Fibroblast of upper back skin (primary cell): ENCODE results near the gene PCNX2.
"Not testable (repeated sequence)": the region's sequence is repeated elsewhere in the genome, so short reads cannot be mapped to it uniquely, and the experiment has no call there.

Experiments
- DNase-seq: peaks from one replicate; pipeline ENCODE4 v3.0.0-alpha.2; 2013

Gene PCNX2

GRCh38 chr1:233005156-233005555, 290.4 kb downstream of the PCNX2 start:
- no peak for DNase-seq

GRCh38 chr1:233004451-233004850, 291.1 kb downstream of the PCNX2 start:
- DNase-seq = no peak

DNA sequence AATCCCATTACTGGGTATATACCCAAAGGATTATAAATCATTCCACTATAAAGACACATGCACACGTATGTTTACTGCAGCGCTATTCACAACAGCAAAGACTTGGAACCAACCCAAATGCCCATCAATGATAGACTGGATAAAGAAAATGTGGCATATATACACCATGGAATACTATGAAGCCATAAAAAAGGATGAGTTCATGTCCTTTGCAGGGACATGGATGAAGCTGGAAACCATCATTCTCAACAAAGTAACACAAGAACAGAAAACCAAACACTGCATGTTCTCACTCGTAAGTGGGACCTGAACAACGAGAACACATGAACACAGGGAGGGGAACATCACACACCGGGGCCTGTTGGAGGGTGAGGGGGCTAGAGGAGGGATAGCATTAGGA, 291.9 kb downstream of the PCNX2 start:
- not testable (repeated sequence) for DNase-seq

- no peak for DNase-seq
Measured at GRCh38 chr1:232999956-233000625, 295.4 kb downstream of the PCNX2 start.

DNA sequence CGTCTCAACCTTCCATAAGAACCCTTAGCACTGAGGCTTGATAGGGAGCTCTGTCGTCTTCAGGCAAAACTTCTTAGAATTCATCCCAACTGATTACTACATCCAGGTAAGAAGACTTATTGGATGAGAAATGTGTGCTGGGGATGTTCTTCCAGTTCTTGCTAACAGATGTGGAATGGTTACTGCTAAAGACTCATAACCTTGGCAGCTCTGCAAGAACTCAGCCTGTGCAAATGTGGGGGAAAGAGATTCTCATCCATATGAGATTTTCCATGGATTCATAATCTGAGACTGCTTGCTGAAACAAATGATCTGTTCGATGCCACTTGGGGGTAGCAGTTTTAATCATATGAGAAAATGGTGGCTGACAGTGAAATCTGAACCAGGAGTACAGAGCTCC, 296.9 kb downstream of the PCNX2 start:
- no peak for DNase-seq

DNA sequence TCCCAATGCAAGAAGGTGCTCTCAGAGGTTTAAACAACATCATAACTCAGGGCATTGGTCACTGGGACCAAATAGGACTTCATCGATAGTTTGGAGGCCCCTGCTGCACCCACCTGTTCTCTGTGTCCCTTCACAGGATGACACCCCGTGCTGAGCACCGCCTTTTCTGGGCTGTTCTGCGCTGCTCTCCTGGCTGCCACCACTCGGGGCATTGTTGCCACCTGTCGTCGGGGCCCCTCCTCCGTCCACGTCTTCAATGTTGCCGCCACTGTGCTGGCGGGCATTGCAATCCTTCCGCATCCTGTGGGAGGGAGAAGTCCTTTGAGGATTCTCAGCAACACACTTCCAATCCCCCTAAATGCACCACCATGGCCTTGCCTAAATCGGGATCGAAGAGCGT, 297.4 kb downstream of the PCNX2 start:
- no peak for DNase-seq

DNA sequence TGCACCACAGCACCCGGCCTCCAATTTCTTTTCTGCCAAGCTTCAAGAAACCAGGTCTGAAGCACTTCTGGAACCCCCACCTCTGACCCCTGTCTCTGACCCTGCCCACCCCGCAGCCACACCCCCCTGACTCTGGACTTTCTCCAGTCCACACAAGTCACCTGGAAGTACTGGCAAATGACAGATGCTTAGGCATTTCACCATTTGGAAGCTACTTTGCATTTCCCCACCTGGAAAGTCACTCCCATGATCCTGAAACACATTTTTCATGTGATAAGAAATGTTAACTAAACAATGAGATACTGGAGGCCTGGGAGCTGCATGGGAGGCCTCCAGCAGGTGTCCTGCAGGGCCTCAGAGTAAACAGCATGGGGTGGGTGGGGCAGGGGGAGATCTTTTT, 299.4 kb downstream of the PCNX2 start:
- DNase-seq = no peak

DNA sequence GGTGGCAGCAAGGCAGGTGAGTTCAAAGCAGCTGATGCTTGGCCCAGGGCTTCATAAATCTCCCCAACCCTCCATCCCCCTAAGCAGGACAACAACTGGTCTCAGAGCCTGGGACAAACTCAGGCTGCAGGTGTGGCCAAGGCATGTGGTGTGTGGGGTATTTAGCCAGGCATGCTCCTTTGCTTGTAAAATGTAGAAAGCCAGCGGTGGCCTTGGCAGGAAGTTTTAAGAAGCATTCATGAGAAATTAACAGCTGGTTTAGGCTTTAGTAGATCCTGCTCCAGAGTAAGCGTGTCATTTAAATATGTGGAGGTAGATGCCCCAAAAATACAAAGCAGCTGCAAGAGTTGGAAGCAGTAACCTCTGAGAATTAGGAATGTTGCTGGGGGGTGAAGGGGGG, 300.3 kb downstream of the PCNX2 start:
- no peak for DNase-seq

DNA sequence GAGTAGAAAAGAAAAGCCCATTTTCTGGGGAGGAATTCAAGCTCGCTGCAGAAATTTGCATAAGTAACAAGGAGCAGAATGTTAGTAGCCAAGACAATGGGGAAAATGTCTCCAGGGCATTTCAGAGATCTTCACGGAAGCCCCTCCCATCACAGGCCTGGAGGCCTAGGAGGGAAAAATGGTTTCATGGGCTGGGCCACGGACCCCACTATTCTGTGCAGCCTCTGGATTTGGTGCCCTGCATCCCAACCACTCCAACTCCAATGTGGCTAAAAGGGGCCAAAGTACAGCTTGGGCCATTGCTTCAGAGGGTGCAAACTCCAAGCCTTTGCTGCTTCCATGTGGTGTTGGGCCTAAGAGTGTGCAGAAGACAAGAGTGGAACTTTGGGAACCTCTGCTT, 302.0 kb downstream of the PCNX2 start:
- DNase-seq = no peak

DNA sequence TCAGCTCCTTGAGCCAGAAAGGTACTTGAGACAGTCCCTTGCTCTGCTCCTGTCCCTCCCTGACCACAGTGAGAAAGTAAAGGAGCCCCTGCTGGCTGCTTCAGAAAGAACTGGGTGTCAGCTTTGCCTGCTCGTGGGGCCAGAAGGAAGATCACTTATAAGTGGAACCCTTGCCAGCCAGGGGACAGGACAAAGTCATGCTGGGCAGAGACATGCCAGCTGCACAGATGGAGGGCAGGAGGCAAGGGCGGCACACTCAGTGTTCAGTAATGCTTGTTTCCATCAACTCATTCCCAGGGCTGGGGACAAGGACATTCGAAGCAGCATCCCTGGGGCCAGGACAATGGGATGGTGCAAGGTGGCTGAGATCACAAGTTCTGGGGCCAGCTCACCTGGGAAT, 303.3 kb downstream of the PCNX2 start:
- DNase-seq = no peak

GRCh38 chr1:232991238-232991637, 304.3 kb downstream of the PCNX2 start:
- no peak for DNase-seq

GRCh38 chr1:232990176-232991128, 305.1 kb downstream of the PCNX2 start:
- DNase-seq = no peak

DNA sequence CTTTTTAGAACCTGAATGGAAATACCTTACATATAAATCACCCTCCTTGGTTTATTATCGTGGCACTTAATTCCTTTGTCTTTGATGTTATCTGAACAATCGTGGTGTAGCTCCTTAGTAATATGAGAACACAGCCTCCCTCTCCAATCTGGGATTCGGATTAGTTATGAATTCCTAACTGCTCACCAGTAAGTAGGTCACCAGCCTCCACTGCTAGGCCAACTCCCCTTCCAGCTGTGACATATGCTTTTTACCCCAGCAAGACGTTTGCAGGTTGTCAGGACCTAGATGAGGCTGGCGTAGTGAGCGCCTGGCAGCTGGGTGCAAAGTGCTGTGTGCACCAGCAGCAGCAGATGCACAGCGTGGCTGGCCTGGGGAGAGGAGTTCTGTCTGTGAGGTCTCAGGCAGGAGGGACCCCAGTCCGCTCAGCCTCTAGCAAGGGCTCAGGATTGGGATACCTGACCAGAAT, 306.9 kb downstream of the PCNX2 start:
- peak; percentile 55 for DNase-seq

GRCh38 chr1:232987774-232988140, 307.8 kb downstream of the PCNX2 start:
- DNase-seq = no peak

GRCh38 chr1:232987046-232987773, 308.3 kb downstream of the PCNX2 start:
- no peak for DNase-seq

DNA sequence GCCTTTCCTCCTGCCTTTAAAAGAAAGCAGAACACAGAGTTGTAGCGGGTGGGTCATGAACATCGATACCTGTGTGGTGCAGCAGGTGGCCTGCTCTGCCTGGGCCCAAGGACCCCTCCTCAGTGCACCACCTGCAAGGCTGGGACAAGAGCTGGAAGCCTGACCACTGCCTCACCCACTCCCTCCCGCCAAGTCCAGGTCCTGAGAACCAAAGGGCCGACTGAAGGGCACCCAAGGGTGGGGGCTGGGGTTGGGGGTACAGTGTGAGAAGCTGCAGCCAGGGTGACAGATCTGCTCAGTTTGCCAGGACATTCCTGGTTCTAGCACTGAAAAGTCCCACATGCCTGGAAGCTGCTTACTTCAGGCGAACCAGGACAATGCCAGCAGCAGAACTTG, 309.0 kb downstream of the PCNX2 start:
- no peak for DNase-seq

GRCh38 chr1:232985882-232986526, 309.5 kb downstream of the PCNX2 start:
- no peak for DNase-seq

GRCh38 chr1:232984577-232985425, 310.7 kb downstream of the PCNX2 start:
- no peak for DNase-seq

DNA sequence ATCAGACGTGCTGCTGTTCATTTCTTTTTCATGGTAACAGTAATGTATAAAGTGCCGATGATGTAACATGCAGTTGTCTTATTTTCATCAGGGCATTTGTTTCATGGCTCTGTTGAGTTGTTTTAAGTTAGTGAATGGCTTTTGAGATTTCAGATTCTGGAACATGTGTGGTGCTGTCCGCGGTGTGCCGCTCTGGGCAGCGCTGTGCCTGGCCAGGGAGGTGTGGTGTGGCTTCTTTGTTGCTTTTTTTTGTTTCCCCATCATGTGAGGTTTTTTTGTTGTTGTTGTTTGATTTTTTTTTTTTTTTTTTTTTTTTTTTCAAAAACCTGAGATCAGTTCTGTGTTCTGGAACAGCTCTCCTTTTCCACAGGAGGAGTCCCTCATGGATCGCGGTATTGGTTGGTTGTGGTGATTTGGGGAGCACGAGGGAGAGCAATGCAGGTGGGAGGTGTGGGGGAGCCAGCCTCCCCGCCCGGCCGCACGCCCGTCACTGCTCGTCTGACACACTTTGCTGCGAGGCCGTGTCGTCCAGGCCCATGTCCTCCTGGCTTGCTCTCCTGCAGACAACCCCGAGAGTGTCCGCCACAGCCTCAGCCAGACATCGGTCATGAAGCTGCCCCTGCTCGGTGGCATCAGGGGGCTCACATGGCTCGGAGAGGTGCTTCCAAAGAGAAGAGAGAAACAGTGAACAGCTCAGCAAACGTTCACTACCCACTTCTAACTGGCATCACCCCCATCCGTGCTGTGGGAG, 311.5 kb downstream of the PCNX2 start:
- DNase-seq = no peak

GRCh38 chr1:232983375-232983774, 312.1 kb downstream of the PCNX2 start:
- DNase-seq = no peak

DNA sequence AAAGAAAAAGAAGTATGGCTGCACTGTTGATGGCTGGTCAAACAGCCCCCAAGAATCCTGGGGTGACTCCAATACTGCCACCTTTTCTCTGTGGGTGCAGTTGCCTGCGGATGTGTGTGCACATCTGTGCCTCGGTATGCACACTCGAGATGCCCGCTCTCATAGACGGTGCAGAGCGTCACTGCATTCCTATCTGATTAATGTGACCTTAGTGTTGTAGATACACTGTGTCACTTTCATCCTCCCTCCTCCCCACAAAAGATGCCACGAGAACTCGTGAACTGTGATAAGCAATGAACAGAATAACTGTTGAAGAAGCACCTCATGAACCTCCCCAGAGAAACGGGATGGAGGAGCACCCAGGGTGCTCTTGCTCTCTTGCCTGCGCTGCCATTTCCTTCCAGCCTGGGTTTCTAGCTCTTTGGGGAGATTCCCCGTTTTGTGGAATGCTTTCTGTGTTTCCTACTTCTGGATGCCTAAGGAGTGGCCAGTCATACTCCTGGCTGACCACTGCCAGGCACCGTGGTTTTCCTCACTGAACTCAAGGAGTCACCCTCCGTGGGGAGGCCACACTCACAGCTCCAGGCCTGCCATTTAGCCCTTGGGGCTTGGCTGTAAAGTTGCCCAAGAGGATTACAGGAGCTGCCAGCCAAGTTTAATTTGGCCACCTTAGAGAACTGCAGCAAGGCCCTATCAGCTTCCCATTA, 313.1 kb downstream of the PCNX2 start:
- peak; percentile 36 for DNase-seq
